Right lobe of liver (tissue), 4 donors: Measurements from ENCODE around the gene FADS1.

Experiments used
- POLR2A ChIP-seq: fragments of 450-650 bp; IDR thresholded peaks from one replicate; pipeline ENCODE4 v1.6.1; 2017; ENCODE audit warnings: antibody characterized with exemption, mild to moderate bottlenecking
- TF ChIP-seq, protein P1 (sequence below), 4 donors: fragments of 200-600 bp in 3 of 4; fragments of 450-650 bp in 1 of 4; IDR thresholded peaks; one replicate each; pipeline versions ENCODE4 v1.5.1 to v1.8.0; 2016 to 2022; ENCODE audit warnings: antibody characterized with exemption in 4 of 4, mild to moderate bottlenecking in 2 of 4
- donor health status: DM: no; HTN: no; CAD: no.
- donor health status: DM: no; HTN: no; CAD: no.
- donor health status: DM: no; HTN: yes; CAD: no.

DNA sequence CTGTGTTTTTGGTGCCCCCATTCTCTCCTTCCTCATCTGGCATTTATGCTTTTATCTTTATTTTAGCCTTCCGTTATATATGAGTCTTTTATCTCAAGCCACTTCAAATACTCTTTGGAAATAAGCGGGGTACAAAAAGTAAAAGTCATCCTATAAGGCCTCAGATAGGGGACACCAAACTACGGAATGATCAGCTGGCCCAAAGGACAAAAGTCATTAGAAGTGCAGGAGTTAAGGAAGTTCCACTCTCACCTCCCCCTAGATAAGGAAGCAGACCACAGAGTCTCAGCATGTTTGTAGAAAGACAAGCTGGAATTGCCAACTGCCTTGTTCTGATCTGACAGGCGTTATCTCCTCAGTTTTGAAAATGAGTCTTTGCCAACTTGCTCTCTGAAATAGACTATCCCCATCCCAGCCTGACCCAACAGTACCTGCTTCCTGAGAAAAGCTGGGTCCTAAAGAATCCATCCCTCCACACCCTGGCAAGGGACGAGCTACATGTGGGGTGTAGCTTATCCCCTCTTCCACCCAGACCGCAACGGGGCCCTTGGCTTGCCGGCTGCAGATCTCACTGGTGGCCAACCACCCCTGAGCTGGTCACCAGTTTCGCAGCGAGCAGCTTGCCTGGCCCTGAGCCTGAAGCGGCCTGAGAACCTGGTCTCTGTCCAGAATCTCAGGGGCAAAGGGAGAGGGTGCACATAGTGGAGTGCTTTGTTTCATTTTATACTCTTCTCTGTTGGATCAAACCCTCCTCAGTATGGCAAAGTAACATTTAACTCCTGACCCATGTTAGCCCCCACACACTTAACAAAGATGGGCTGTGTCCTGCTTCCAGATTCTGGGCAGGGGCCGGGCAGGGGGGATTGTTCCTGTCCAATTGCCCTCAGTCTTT is 25.1 kb upstream of the FADS1 start:
- TF ChIP-seq POLR2A: no peak
- TF ChIP-seq, protein P1, sequence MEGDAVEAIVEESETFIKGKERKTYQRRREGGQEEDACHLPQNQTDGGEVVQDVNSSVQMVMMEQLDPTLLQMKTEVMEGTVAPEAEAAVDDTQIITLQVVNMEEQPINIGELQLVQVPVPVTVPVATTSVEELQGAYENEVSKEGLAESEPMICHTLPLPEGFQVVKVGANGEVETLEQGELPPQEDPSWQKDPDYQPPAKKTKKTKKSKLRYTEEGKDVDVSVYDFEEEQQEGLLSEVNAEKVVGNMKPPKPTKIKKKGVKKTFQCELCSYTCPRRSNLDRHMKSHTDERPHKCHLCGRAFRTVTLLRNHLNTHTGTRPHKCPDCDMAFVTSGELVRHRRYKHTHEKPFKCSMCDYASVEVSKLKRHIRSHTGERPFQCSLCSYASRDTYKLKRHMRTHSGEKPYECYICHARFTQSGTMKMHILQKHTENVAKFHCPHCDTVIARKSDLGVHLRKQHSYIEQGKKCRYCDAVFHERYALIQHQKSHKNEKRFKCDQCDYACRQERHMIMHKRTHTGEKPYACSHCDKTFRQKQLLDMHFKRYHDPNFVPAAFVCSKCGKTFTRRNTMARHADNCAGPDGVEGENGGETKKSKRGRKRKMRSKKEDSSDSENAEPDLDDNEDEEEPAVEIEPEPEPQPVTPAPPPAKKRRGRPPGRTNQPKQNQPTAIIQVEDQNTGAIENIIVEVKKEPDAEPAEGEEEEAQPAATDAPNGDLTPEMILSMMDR (IDR thresholded peaks at IDR 0.05): no peak
